NCI-H526 treated with DMSO at 0.1 percent for 48 hours (cell line): ENCODE data around the gene METTL21A.
A peak's percentile ranks its signal among the peaks of the same experiment; 100 is the strongest.
"Not testable (repeated sequence)": the region's sequence is repeated elsewhere in the genome, so short reads cannot be mapped to it uniquely, and the experiment has no call there.

Source experiments
- DNase-seq: peaks from one replicate; lab custom pipeline; 2025; lab: John Stamatoyannopoulos, UW

Gene METTL21A

DNA sequence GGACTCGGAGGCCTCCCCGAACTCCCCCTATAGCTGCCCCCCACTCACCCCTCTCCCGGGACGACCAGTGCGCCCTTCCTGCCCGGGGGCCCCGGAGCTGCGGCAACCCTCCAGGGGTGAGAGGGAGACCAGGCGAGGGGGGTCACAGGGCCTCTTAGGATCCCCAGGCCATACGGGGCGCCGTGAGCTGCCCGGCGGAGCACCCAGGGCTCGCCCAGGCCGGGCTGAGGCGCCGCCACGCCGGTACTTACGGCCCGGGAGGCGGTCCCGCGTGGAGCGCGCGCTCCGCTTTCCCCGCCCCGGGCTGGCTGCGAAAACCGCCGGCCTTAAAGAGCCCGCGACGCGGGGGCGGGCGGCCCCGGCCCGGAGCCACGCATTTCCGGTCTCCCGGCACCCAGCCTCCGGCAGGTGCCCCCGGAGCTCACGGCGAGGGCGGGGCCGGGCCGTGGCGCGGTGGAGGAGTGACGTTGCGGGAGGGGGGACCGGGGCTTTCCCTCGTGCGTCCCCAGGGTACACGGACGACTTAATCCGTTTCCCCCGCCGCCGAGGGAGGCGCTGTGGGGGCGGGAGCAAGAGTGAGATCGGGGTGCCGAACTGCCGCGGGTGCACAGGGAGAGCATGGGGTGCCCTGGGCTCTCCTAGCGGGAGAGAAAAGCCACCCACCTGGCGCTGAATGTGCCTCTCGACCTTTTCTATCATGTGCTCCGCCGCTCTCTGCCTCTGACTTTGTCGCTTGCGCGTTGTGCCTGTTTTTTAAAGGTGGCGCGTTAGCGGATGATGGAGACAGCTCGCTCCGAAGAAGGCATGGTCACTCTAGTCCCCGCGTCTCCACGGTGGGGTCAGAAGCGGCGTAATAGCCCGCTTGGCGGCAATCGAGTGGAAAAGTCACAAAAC lies at the start of gene METTL21A:
Gene METTL21A (minus strand): TSS at position 381 of the 894 bp plus-strand sequence. CDS start 1,019 bp downstream, outside the sequence.
- peak; percentile 83 for DNase-seq

DNA sequence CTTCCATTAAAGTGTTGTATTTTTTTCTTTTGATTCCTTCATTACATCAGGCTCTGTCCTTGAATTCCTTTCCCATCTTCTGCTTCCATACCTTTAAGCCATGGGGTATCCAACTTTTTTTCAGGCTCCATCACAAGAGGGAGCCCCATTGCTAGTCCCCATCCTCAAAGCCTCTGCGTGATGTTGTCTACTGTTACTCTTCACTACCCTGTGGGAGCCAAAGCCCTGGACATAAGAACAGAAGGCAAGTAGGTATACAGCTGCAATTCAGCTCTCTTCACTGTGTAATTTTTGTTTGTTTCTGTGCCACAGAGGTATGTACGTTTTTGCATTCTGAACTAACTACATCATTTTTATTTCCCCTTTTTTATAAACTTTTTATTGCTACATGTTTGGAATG lies 49.6 kb upstream of the METTL21A start:
- no peak for DNase-seq

DNA sequence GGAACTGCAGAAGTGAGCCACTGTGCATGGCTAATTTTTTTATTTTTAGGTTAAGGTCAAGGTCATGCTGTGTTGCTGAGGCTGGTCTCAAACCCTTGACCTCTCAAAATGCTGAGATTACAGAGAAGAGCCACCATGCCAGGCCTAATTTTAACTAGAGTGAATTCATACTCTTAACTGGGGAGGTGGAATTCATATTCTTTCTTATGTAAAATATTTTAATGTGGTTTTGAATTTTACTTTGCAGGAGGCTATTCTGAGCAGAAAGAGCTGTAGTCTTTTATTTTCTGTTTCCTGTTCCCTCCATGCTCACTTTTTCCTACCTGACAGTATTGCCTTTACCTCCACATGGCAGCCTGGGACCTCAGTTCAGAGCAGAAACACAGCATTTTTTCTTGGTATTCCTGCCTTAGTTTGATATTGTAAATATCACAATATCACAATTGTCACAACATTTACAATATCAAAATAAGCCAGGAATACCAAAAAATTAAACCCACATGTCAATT lies 49.1 kb upstream of the METTL21A start:
- no peak for DNase-seq

DNA sequence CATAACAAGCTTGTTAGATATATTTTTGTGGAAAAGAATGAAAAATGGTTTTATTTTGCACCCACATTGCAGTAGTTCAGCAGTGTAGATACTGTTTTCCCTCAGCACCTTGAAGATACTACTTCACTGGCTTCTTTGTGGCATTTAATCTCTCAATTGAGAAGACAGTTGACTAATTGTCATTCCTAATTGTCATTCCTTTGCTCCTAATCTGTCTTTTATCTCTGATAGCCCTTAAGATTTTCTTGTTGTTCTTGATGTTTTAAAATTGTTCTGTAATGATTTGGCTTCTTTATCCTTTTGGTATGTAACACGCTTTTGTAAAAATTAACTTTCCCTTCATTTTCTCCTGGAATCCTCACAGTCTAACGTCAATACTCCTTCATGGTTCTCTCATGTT lies 48.2 kb upstream of the METTL21A start:
- DNase-seq: no peak

DNA sequence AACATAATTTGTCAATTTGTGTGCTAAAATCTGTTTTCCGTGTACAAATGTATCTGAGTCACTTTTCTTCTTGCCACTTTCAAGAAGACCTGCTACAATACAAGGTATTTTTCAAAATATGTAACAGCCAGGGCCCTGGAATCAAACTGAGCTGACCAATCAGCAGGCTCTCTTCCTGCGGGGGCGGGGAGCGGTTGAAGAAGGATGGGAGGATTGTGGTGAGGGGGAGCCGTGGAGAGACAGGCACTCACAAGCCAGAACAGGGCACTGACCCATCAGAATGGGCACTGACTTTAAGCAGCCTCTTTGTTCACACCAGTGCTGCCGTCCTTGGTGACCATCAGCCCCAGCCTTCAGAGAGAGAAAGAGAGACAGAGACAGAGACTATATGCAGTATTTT lies 45.7 kb upstream of the METTL21A start:
- DNase-seq: no peak

DNA sequence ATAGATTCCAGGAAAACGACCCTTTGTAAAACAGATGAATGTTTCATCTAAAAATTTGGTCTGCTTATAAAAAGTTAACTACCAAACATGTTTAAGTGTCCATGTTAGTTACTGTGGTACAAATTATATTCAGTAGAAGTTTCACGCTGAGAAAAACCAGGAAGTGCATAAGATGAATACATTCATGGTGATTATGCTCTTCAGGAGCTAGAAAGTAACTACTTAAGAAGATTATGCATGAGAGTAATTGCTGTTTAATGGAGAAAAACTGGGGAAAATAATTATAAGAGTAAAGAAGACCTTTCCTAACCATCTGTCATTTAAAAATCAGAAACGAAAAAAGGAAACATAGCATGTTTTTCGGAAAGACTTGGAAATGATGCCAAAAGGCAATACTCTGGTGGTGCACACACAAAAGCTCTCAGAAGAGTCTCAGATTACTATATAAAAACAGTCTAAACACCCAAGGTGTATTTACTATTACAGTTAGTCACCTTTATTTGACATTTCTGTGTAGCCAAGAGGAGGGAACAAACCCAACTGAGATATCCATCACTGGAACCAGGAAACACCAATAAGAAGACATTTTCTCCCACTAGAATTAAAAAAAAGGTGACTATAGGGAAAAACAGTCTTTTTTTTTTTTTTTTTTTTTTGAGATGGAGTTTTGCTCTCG lies 38.8 kb upstream of the METTL21A start:
- no peak for DNase-seq

DNA sequence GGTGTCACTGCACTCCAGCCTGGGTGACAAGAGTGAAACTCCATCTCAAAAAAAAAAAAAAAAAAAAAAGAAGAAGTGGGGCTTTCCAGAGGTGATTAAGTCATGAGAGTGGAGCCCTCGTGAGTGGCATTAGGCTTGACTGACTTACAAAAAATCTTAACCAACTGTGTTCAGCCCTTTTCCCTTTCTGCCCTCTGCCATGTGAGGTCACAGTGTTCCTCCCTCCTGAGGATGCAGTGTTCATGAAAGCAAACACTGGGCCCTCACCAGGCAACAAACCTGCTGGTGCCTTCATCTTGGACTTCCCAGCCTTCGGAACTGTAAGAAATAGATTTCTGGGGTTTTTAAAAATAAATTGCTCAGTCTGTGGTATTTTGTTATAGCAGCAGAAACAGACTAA lies 37.0 kb upstream of the METTL21A start:
- DNase-seq: no peak

DNA sequence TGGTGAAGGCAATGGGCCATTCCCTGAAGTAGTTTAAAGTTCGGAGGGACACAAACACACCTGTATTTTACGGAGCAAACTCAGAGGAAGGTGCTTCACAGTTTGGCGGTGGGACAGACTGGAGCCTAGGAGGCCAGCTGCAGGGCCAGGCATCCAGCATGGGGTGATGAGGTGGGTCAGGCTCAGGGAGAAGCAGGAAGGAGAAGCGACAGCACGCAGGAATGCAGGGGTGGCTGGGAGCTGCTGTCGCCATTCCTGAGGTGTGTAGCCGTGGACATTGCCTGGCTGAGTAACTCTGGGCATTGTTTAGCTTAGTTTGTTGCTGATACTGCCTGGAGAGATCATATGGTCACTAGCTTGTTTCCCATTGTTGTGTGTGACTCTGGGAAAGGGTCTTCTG lies 35.8 kb upstream of the METTL21A start:
- DNase-seq: no peak

DNA sequence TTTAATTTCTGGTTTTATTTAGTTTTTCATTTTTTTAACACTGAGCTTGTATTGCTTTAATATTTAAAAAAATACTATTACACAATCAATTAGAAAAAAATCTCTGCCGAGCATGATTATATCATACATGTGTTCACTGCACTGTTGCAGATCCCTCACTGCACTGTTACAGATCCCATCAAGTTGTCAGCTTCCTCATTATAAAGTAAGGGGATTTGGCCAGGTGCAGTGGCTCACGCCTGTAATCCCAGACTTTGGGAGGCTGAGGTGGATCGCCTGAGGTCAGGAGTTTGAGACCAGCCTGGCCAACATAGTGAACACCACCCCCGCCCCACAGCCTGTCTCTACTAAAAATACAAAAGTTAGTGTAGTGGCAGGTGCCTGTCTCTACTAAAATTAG lies 33.0 kb upstream of the METTL21A start:
- DNase-seq: no peak

DNA sequence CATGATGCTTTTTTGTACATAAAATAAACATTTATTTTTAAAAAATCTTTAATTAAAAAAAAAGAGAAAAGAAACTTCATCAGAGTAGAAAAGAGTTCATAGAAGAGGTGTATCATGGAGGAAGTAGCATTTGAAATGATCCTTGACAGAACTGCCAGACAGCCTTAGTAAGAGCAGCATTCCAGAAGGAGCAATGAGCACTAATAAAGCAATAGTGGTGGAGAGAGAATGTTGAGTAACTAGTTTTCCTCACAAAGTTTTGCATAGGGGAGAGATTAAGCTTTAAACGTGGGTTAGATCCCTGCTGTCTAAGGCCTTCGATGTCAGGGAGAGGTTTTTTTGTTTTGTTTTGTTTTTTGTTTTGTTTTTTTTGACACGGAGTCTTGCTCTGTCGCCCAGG lies 29.8 kb upstream of the METTL21A start:
- DNase-seq: no peak

DNA sequence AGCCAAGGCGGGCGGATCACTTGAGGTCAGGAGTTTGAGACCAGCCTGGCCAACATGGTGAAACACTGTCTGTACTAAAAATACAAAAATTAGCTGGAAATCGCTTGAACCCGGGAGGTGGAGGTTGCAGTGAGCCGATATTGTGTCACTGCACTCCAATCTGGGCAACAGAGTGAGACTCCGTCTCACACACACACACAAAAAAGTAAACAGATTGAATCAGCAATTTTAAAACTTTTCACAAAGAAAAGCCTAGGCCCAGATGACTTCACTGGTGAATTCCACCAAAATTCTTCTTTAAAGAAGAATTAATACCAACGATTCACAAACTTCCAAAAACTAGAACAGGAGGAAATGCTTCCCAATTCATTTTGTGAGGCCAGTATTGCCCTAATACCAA lies 21.4 kb upstream of the METTL21A start:
- not testable (repeated sequence) for DNase-seq

DNA sequence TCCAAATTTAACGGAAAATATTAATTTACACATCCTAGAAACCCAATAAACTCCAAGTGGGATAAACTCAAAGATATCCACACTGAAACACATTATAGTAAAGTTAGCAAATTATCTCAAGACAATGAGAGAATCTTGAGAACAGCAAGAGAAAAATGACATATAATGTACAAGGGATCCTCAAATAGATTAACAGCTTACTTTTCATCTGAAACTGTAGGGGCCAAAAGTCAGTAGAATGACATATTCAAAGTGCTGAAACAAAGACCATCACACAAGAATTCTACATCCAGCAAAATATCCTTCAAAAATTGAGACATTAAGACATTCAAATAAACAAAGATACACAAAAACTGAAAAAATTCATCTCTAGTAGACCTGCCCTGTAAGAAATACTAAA lies 18.7 kb upstream of the METTL21A start:
- no peak for DNase-seq

DNA sequence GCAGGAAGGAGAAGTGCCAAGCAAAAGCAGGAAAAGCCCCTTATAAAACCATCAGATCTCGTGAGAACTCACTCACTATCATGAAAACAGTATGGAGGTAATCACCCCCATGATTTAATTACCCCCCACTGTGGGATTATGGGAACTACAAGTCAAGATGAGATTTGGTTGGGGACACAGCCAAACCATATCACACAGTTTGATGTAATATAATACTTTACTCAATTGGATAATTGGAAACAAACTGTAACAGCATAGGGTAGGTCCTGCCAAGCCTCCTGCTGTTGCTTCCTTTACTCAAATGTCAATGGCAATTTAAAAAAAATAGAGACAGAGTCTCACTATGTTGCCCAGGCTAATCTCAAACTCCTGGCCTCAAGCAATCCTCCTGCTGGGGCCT lies 15.5 kb upstream of the METTL21A start:
- no peak for DNase-seq

DNA sequence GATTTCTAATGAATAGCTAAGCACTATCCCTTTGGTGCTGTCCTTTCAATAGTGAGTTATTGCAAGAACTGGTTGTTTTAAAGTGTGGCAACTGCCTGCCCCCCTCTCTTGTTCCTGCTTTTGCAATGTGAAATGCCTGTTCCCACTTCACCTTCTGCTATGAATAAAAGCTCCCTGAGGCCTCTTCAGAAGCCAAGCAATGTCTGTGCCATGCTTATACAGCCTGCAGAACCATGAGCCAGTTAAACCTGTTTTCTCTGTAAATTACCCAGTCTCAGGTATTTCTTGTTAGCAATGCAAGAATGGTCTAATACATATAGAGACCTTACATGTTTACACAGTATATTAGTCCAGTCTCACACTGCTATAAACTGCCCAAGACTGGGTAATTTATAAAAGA lies 15.0 kb upstream of the METTL21A start:
- no peak for DNase-seq

DNA sequence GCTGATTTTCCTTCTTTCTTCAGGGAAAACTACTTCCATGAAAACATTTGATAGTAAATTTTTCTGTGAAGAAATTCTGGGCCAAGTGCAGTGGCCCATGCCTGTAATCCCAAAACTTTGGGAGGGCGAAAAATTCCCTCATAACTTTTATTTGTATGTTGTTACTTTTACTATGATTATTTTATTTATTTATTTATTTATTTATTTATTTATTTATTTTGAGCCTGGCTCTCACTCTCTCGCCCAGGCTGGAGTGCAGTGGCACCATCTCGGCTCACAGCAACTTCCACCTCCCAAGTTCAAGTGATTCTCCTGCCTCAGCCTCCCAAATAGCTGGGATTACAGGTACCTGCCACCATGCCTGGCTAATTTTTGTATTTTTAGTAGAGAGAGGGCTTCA lies 14.1 kb upstream of the METTL21A start:
- DNase-seq: not testable (repeated sequence)

DNA sequence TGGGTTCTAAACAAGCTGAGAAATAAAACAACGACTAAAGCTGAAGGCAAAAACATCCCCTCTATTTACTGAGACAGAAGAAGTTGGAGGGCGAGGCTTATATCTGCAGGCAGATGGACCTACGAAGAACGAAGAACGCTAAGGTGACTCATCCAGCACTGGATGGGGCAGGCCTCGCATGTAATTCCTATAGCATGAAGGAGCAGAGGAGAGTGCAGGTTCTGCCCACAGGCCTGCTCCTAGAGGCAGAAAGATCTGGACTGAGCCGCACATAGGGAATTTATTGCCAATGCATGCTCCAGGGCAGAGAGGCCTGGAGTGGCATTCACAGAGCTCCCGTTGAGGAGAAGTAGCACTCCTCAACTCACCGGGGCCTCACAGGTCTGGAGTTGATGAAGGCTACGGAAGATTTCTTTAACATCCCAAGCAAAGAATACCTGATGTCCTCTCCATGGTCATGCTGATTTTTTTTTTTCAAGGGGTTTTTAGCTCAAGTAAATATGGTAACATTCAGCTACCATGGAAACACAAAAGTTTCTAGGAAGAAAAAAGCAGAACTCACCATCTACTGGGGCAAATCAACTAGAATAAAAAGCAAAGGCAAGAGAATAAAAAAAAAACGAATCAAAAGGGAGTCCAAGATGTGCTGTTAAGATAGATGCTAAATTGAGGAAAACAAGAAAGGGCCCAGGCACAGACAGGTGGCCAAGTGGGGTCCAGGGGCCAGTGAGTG lies 10.4 kb upstream of the METTL21A start:
- DNase-seq: no peak

DNA sequence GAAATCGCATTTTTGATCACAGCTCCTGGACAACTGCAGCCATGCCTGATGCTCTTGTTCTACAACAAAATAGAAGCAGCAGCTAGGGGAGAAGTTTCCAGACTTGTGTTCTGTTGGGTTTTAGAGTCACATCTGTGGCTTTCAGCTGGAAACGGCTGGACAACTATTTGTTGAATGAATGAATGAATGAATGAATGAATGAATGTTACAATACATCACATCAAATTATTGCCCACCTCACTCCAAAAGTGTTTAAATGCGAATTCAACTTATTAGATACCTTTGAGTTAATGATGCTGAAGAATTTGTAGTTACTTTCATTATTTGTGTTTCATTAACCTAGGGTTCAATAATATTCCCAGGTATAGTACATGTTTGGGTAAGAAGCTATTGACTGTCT lies 8.5 kb upstream of the METTL21A start:
- DNase-seq: no peak

DNA sequence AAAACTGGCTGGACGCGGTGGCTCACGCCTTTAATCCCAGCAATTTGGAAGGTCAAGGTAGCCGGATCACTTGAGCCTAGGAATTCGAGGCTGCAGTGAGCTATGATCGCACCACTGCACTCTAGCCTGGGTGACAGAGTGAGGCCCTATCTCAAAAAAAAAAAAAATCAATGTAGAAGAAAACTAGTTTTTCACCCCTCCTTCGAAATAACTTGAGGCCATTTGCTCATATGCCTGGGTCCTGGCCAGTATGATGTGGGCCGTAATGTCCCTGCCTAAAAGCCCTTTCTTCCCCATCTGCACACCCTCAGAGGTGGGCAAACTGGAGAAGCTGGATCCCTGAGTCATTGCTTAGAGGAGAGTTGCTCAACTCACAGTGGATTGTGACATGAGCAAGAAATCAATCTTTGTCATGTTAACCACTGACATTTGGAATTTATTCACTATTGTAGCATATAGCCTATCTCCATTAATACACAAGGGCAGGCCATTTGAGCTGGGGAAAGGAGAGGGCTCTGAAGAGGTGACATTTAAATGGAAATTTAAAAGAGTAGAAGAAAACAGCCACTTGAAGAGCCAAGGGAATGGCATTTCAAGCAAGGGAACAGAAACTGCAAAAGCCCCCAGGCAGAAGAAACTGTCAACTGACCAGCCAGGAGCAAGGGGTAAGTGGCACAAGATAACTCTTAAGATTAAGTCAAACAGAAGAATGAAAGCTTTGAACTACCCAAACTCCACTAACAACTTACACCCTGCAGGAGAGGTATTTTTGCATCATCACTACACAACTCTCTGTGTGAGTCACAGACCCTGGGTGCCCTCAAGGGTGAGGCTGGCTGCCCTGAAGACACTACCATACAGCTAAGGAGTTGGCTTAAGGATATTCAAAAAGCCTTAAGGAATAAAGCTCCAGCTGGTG lies 7.6 kb upstream of the METTL21A start:
- no peak for DNase-seq

DNA sequence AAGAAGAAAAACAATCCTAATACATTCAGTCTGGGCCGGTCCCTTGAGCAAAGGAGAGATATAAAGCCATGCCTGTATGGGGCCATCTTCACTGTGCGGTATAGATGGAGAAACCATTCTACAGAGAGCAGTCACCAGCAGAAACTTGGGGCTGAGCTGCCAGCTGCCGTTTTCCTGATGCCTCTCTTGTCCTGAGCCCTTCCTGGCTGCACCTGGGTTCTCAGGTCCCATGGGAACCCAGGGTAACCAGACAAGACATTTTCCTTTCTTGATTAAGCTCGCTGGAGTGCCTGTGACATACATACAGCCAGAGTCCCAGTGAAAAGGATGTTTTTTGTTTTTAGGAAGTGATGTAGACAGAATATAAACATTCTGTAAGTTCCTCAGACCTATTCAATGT lies 5.3 kb upstream of the METTL21A start:
- DNase-seq: no peak

DNA sequence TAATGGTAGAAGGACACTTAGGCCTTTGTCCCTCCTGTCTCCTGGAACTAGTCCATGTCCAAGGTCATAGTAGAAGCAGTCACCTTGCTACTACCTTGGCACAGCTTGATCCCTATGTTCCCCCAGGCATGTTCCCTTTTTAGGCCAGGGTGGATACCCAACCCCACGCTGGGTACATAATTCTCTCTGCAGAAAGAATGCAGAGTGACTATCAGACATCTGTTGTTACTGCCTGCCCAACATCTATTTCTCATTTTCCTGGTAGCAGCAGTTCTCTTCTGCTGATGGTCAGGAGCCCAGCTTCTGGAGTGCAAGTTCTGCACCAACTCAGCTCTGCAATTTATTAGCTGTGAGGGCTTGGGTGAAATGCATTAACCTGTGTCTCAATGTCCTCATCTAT lies 4.4 kb upstream of the METTL21A start:
- DNase-seq: no peak

DNA sequence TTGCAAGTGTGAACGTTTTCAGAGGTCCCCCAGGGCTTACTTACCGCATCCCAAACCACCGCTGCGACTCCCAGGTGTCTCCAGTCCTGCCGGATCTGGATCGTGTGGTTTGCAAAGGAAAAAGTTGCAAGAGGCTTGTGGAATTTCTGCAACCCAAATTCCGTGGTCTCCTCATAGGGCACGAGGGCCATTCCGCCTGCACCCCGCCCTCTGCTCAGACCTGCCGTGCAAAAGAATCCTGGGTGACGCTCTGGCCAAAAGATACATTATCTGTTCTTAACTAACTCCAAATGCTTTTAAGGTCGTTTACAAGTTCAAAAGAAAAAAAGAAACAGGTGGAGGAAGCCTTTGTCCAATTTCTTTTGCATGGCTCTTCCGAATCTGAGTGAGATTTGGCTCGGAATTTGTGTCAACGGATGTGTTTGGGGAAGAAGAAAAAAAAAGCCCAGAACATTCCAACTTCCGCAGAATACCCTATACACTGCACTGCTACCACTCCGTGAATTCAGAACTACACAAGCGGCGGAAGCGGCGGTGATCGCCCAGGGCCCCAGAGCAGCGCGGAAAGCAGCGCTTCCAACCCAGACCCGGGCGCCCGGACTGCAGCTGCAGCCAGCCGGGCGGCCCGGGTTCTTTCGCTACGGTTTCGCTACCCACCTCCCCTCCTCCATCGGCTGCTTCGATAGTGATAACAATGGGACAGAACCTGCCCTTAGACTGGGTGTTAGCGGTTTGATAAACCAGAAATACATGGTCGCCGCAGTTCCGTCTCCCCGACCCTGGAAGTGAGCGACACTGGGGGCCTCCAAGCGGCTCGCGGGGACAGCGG lies 795 bp downstream of the METTL21A start:
- DNase-seq: peak; percentile 54
